AG10803 (cell line): Measurements from ENCODE around the gene PNCK.

Source experiments
- DNase-seq: peaks from one replicate; pipeline ENCODE4 v3.0.0; 2010; ENCODE audit warnings: low read depth
- H3K4me3 ChIP-seq: 2 replicates; pipeline ENCODE4 v1.5.1; 2011; ENCODE audit warnings: mild to moderate bottlenecking, low read length, control low read depth
- CTCF ChIP-seq: conservative IDR thresholded peaks from 2 replicates; pipeline ENCODE4 v1.5.1; 2011; ENCODE audit warnings: mild to moderate bottlenecking, low read length, control low read depth, inconsistent platforms

PNCK gene

GRCh38 chrX:153648358-153649177 lies 25.0 kb downstream of the PNCK start:
- TF ChIP-seq CTCF, result no peak
- H3K4me3 ChIP-seq, result no peak overlapping the region
- DNase-seq, result no peak

GRCh38 chrX:153647461-153648357 lies 25.9 kb downstream of the PNCK start:
- H3K4me3 ChIP-seq, result no peak overlapping the region
- no peak for DNase-seq
- TF ChIP-seq CTCF, result no peak

- no peak for DNase-seq
- no peak for TF ChIP-seq CTCF
- no peak within 1 kb of the TSS for H3K4me3 ChIP-seq
Observed at GRCh38 chrX:153646620-153647373, 26.8 kb downstream of the PNCK start, which contains the start of gene DUSP9. Gene DUSP9 (plus strand): TSS chrX:153647203. CDS start chrX:153647954, 751 bp downstream.

- DNase-seq, result no peak
- TF ChIP-seq CTCF, result no peak
Observed at GRCh38 chrX:153645921-153646488, 27.6 kb downstream of the PNCK start.

GRCh38 chrX:153645151-153645550 lies 28.5 kb downstream of the PNCK start:
- no peak overlapping the region for H3K4me3 ChIP-seq
- DNase-seq, result no peak
- no peak for TF ChIP-seq CTCF

More at GRCh38 chrX:153645921-153646488, 27.6 kb downstream of the PNCK start:
- H3K4me3 ChIP-seq, result no peak overlapping the region

GRCh38 chrX:153644356-153645125 lies 29.1 kb downstream of the PNCK start:
- H3K4me3 ChIP-seq, result no peak overlapping the region
- TF ChIP-seq CTCF, result no peak
- no peak for DNase-seq
